Body of pancreas (tissue), 4 donors: Measurements from ENCODE around the gene WNT7B.

Experiments
- CTCF ChIP-seq, 7 experiments: fragments of 450-650 bp in 4 of 7; fragments of 200-600 bp in 3 of 7; sonication (generic) in 3 of 7; IDR thresholded peaks; one replicate each; pipeline ENCODE4 v1.5.1; 2016 to 2019; ENCODE audit warnings: antibody characterized with exemption in 7 of 7
- POLR2A ChIP-seq, 3 donors: fragments of 450-650 bp; IDR thresholded peaks; one replicate each; pipeline ENCODE4 v1.6.1; 2016; ENCODE audit warnings: antibody characterized with exemption in 3 of 3, mild to moderate bottlenecking in 2 of 3

DNA sequence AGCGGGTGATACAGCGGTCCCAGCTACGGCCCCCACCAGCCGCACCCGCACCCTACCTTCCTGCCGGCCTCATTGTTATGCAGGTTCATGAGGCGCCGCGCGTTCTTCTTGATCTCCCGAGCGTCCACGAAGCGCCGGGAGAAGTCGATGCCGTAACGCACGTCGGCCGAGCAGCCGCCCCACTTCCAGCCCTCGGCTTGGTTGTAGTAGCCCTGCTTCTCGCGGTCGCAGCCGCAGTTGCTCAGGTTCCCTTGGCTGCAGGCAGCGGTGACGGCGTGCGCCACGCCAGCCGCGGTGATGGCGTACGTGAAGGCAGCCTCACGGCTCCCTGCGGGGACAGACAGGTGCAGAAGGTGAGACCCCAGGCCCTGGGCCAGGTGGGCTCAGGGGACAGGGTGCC lies 45.9 kb downstream of the WNT7B start:
- TF ChIP-seq CTCF (IDR thresholded peaks at IDR 0.05) (no peak), POLR2A (IDR thresholded peaks at IDR 0.05) (no peak)
